ENCODE results near the gene RAPGEF3. TPM values are rescaled to one million over a fixed set of nuclear protein-coding genes. Genes with fewer than 3 reads are reported as not detected.

Gene RAPGEF3
- total and polyA plus RNA-seq, 2 donors (not counting 1 experiment from before 2014, with no cell fraction given) = 1.8 to 5.2 TPM

DNA sequence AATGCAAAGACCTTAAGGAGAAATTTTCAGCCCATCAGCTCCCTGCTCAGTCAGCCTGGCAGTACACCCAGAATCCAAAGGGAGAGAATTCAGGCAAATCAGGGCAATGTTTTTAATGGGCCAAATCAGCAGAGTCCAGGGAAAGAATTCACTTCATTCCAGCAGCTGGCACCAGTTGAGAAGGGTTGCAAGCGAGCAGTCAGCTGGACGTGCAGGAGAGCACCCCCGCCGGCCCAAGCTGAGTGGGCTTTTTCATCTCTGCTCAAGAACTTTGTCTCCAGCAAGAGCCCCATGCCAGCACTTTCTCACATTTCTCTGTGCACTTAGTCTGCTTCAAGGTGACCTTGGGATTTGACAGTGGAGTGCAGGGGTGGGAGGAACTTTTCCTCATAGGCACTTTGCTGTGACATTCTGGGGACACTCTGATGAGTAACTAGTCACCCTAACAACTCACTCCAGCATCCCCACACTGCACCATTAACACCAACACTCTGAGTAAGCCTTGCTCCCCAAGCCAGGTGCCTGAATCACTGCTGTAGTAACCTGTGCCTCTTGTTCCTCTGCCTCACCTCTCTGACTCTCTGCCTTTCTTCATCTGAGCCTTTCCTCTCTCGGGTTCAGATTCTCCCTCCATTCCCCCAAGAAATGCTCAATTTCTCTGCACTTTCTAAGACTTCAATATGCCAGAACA lies 35.6 kb downstream of the RAPGEF3 start:
- no peak for ATAC-seq (ENCODE audit: low read depth)
- DNase-seq = no peak
- Mint-ChIP-seq H3K27me3 (no peaks in the 10 kb centered on the region), H3K9me3 (ENCODE audit: insufficient read depth) (no peaks in the 10 kb centered on the region), H3K4me1 (peaks cover 25% of the 10 kb centered on the region), H3K27ac (no peak overlapping the region), H3K4me3 (no peak overlapping the region)
- Histone ChIP-seq H3K36me3 (replicated peaks in 1 of 2; ENCODE audit: control extremely low read depth in 1 of 2, control insufficient read depth in 1 of 2, extremely low read depth in 1 of 2, insufficient read depth in 2 of 2, low read length in 1 of 2) (peaks cover 0 to 7% of the 10 kb centered on the region in 2 experiments), H4K20me1 (ENCODE audit: control insufficient read depth, insufficient read depth, low read length, poor library complexity, severe bottlenecking) (no peaks in the 10 kb centered on the region), H3K27me3 (replicated peaks in 1 of 4; ENCODE audit: control extremely low read depth in 1 of 4, control insufficient read depth in 3 of 4, insufficient read depth in 4 of 4, low read length in 3 of 4) (no peaks in the 10 kb centered on the region), H3K27ac (ENCODE audit: low read length in 2 of 2) (no peak overlapping the region), H3K9me3 (ENCODE audit: control extremely low read depth in 1 of 3, control insufficient read depth in 2 of 3, insufficient read depth in 1 of 3, low read length in 2 of 3) (no peaks in the 10 kb centered on the region), H2AFZ (ENCODE audit: insufficient read depth, low read depth, low read length, poor library complexity, severe bottlenecking) (no peak overlapping the region), H3K4me3 (ENCODE audit: control extremely low read depth in 1 of 5, extremely low read depth in 1 of 5, insufficient read depth in 1 of 5, low read depth in 2 of 5, low read length in 4 of 5) (no peak overlapping the region), H3K4me1 (ENCODE audit: control insufficient read depth in 2 of 2, insufficient read depth in 2 of 2, low read length in 2 of 2) (peaks cover 9 to 20% of the 10 kb centered on the region in 2 donors), H3K79me2 (ENCODE audit: control insufficient read depth, insufficient read depth, low read length) (no peaks in the 10 kb centered on the region), H3K4me2 (replicated peaks; ENCODE audit: low read depth, low read length, poor library complexity, severe bottlenecking) (no peak overlapping the region), H3K9ac (ENCODE audit: low read length) (no peak overlapping the region)
- CTCF ChIA-PET = interaction anchor here (1.1 to 23.9 kb wide), 4 partner anchors 10 to 51 kb away, joined by 3 to 584 read pairs (median 14); partner anchors contain the start of gene SLC48A1
- POLR2A ChIA-PET = no interaction called here
- intact Hi-C loops (cut with micrococcal nuclease) = no loop called here
- 98% methylated on average over 5 of the region's 5 CpGs for WGBS (ENCODE audit: insufficient coverage)
- TF ChIP-seq EZH2 (IDR thresholded peaks at IDR 0.05; ENCODE audit: borderline replicate concordance, insufficient read depth, low read depth, low read length, poor library complexity, severe bottlenecking) = no peak
- no peak for TF ChIP-seq CTCF (IDR thresholded peaks at IDR 0.05)

- Mint-ChIP-seq H3K9me3 (ENCODE audit: insufficient read depth) (no peaks in the 10 kb centered on the region), H3K27ac (no peak overlapping the region), H3K4me1 (peaks cover 33% of the 10 kb centered on the region), H3K4me3 (no peak overlapping the region), H3K27me3 (no peaks in the 10 kb centered on the region)
- H2AFZ ChIP-seq (ENCODE audit: insufficient read depth, low read depth, low read length, poor library complexity, severe bottlenecking) = no peak overlapping the region
- ChIA-PET CTCF (interaction anchor here (1.1 to 23.9 kb wide), 4 partner anchors 9 to 115 kb away, joined by 3 to 584 read pairs (median 16); partner anchors contain the start of gene SLC48A1), POLR2A (no interaction called here)
- H3K79me2 ChIP-seq (ENCODE audit: control insufficient read depth, insufficient read depth, low read length) = no peaks in the 10 kb centered on the region
- H3K4me1 ChIP-seq (ENCODE audit: control insufficient read depth in 2 of 2, insufficient read depth in 2 of 2, low read length in 2 of 2) = peaks cover 17 to 28% of the 10 kb centered on the region in 2 donors
- ATAC-seq (ENCODE audit: low read depth) (no peak), DNase-seq (no peak)
- H3K9me3 ChIP-seq (ENCODE audit: control extremely low read depth in 1 of 3, control insufficient read depth in 2 of 3, insufficient read depth in 1 of 3, low read length in 2 of 3) = no peaks in the 10 kb centered on the region
- H3K27me3 ChIP-seq (replicated peaks in 1 of 4; ENCODE audit: control extremely low read depth in 1 of 4, control insufficient read depth in 3 of 4, insufficient read depth in 4 of 4, low read length in 3 of 4) = no peaks in the 10 kb centered on the region
- no peak overlapping the region for H3K4me3 ChIP-seq (ENCODE audit: control extremely low read depth in 1 of 5, extremely low read depth in 1 of 5, insufficient read depth in 1 of 5, low read depth in 2 of 5, low read length in 4 of 5)
- WGBS (ENCODE audit: insufficient coverage) = 100% methylated on average over 7 of the region's 7 CpGs
- intact Hi-C loops (cut with micrococcal nuclease) = no loop called here
- H3K9ac ChIP-seq (ENCODE audit: low read length) = no peak overlapping the region
- TF ChIP-seq EZH2 (IDR thresholded peaks at IDR 0.05; ENCODE audit: borderline replicate concordance, insufficient read depth, low read depth, low read length, poor library complexity, severe bottlenecking) = no peak
- TF ChIP-seq CTCF (IDR thresholded peaks at IDR 0.05) = no peak
- H3K36me3 ChIP-seq (replicated peaks in 1 of 2; ENCODE audit: control extremely low read depth in 1 of 2, control insufficient read depth in 1 of 2, extremely low read depth in 1 of 2, insufficient read depth in 2 of 2, low read length in 1 of 2) = peaks cover 0 to 7% of the 10 kb centered on the region in 2 experiments
- no peak overlapping the region for H3K27ac ChIP-seq (ENCODE audit: low read length in 2 of 2)
- no peaks in the 10 kb centered on the region for H4K20me1 ChIP-seq (ENCODE audit: control insufficient read depth, insufficient read depth, low read length, poor library complexity, severe bottlenecking)
- no peak overlapping the region for H3K4me2 ChIP-seq (replicated peaks; ENCODE audit: low read depth, low read length, poor library complexity, severe bottlenecking)
Measured at GRCh38 chr12:47722136-47722834, 36.4 kb downstream of the RAPGEF3 start.
